NK-92 (cell line): Measurements from ENCODE around the gene ADSS1.

ENCODE experiments used
- DNase-seq: peaks from one replicate; lab custom pipeline; 2025; ENCODE audit not compliant: unreplicated experiment; lab: John Stamatoyannopoulos, UW

Gene ADSS1

GRCh38 chr14:104781271-104782077 is 57.4 kb downstream of the ADSS1 start:
- no peak for DNase-seq

GRCh38 chr14:104782086-104782807 is 58.2 kb downstream of the ADSS1 start:
- no peak for DNase-seq

- no peak for DNase-seq
These were observed 58.7 kb downstream of the ADSS1 start for GRCh38 chr14:104782808-104783139.

- DNase-seq: no peak
These were observed 59.6 kb downstream of the ADSS1 start for GRCh38 chr14:104783484-104784217.

GRCh38 chr14:104784218-104784568 is 60.2 kb downstream of the ADSS1 start:
- DNase-seq: no peak

GRCh38 chr14:104784846-104785707 is 61.0 kb downstream of the ADSS1 start:
- DNase-seq: no peak

- DNase-seq: no peak
These were observed 61.7 kb downstream of the ADSS1 start for GRCh38 chr14:104785708-104786080.

- no peak for DNase-seq
These were observed 62.1 kb downstream of the ADSS1 start for GRCh38 chr14:104786091-104786586.

- no peak for DNase-seq
These were observed 63.0 kb downstream of the ADSS1 start for GRCh38 chr14:104786726-104787675.

- no peak for DNase-seq
These were observed 63.7 kb downstream of the ADSS1 start for GRCh38 chr14:104787736-104788135.

GRCh38 chr14:104788161-104788818 is 64.3 kb downstream of the ADSS1 start:
- no peak for DNase-seq

- DNase-seq: no peak
These were observed 65.0 kb downstream of the ADSS1 start for GRCh38 chr14:104788873-104789663.

- DNase-seq: no peak
These were observed 66.0 kb downstream of the ADSS1 start for GRCh38 chr14:104789752-104790743.

GRCh38 chr14:104791425-104791824 is 67.4 kb downstream of the ADSS1 start:
- no peak for DNase-seq

GRCh38 chr14:104792101-104792884 is 68.3 kb downstream of the ADSS1 start:
- no peak for DNase-seq

- DNase-seq: no peak
These were observed 69.1 kb downstream of the ADSS1 start for GRCh38 chr14:104792945-104793702.
